Measurements from ENCODE around the gene OR52I2. TPM values are rescaled to one million over a fixed set of nuclear protein-coding genes. Genes with fewer than 3 reads are reported as not detected.

The OR52I2 gene
- total RNA-seq, 5 donors from 2014 or later (not counting 1 experiment from before 2014, with no cell fraction given): not detected

DNA sequence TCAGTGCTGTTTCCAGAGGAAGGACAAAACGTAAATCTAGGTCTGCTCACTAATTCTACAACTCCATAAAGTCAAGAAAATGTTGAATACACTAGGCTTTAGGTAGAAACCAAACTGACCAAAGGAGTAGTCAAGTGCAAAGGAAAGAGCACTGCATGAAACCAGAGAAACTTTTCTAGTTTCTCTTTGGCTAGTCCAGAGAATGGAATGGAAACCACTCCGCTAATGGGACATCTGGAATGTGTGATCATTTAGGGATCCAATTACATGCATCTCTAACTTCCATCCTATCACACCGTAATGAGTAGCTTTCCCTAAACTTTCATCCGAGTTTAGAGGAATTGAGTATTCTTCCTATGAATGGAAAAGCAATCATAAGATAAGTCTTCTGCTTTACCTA lies 34.1 kb upstream of the OR52I2 start:
- H3K4me3 ChIP-seq (ENCODE audit: control insufficient read depth in 1 of 2, extremely low read depth in 1 of 2, low read length in 1 of 2): no peak overlapping the region
- no peaks in the 10 kb centered on the region for H3K36me3 ChIP-seq (ENCODE audit: control insufficient read depth in 2 of 2, extremely low read depth in 1 of 2, insufficient read depth in 1 of 2, low read length in 1 of 2)
- H3K4me3 Mint-ChIP-seq: no peak overlapping the region
- H3K4me1 ChIP-seq (ENCODE audit: control insufficient read depth in 1 of 2, extremely low read depth in 1 of 2, insufficient read depth in 2 of 2, low read length in 2 of 2): no peaks in the 10 kb centered on the region
- no peak overlapping the region for H3K27ac Mint-ChIP-seq
- H3K36me3 Mint-ChIP-seq: no peaks in the 10 kb centered on the region
- DNase-seq (no peak), ATAC-seq (replicated peaks in 1 of 4) (no peak)
- H3K27me3 Mint-ChIP-seq: peaks cover 12 to 25% of the 10 kb centered on the region in 2 donors
- peaks cover 0 to 15% of the 10 kb centered on the region in 2 experiments for H3K27me3 ChIP-seq (replicated peaks in 1 of 2; ENCODE audit: control insufficient read depth in 2 of 2, extremely low read depth in 1 of 2, insufficient read depth in 2 of 2, low read length in 1 of 2)
- CTCF ChIA-PET: interaction anchor here in 1 of 2 donors (1.3 kb wide), 1 partner anchor 9 kb away, joined by 3 read pairs; no protein-coding TSS in a partner anchor
- WGBS (ENCODE audit: insufficient coverage): no CpG with 5 or more reads among the region's 4 CpGs
- H3K9me3 ChIP-seq: no peaks in the 10 kb centered on the region
- H3K9me3 Mint-ChIP-seq: no peaks in the 10 kb centered on the region
- POLR2A ChIA-PET: no interaction called here
- H3K4me1 Mint-ChIP-seq: no peaks in the 10 kb centered on the region
- no peak overlapping the region for H3K27ac ChIP-seq (ENCODE audit: low read length)

GRCh38 chr11:4551346-4551979 lies 30.1 kb upstream of the OR52I2 start:
- Mint-ChIP-seq H3K27me3 (peaks cover 17 to 35% of the 10 kb centered on the region in 2 donors), H3K36me3 (no peaks in the 10 kb centered on the region), H3K27ac (no peak overlapping the region), H3K4me3 (no peak overlapping the region), H3K9me3 (no peaks in the 10 kb centered on the region), H3K4me1 (no peaks in the 10 kb centered on the region)
- ATAC-seq (replicated peaks in 1 of 4) (no peak), DNase-seq (peak in 1 of 35 experiments; percentile 8)
- no peaks in the 10 kb centered on the region for H3K9me3 ChIP-seq
- H3K4me3 ChIP-seq (ENCODE audit: control insufficient read depth in 1 of 2, extremely low read depth in 1 of 2, low read length in 1 of 2): no peak overlapping the region
- ChIA-PET CTCF (interaction anchor here (0.5 to 0.7 kb wide), 2 partner anchors 24 to 364 kb away, joined by 3 to 4 read pairs; no protein-coding TSS in a partner anchor), POLR2A (no interaction called here)
- no peaks in the 10 kb centered on the region for H3K4me1 ChIP-seq (ENCODE audit: control insufficient read depth in 1 of 2, extremely low read depth in 1 of 2, insufficient read depth in 2 of 2, low read length in 2 of 2)
- H3K27me3 ChIP-seq (replicated peaks in 1 of 2; ENCODE audit: control insufficient read depth in 2 of 2, extremely low read depth in 1 of 2, insufficient read depth in 2 of 2, low read length in 1 of 2): peaks cover 0 to 15% of the 10 kb centered on the region in 2 experiments
- H3K36me3 ChIP-seq (ENCODE audit: control insufficient read depth in 2 of 2, extremely low read depth in 1 of 2, insufficient read depth in 1 of 2, low read length in 1 of 2): no peaks in the 10 kb centered on the region
- 79% methylated on average over 4 of the region's 8 CpGs for WGBS (ENCODE audit: insufficient coverage)
- H3K27ac ChIP-seq (ENCODE audit: low read length): no peak overlapping the region

DNA sequence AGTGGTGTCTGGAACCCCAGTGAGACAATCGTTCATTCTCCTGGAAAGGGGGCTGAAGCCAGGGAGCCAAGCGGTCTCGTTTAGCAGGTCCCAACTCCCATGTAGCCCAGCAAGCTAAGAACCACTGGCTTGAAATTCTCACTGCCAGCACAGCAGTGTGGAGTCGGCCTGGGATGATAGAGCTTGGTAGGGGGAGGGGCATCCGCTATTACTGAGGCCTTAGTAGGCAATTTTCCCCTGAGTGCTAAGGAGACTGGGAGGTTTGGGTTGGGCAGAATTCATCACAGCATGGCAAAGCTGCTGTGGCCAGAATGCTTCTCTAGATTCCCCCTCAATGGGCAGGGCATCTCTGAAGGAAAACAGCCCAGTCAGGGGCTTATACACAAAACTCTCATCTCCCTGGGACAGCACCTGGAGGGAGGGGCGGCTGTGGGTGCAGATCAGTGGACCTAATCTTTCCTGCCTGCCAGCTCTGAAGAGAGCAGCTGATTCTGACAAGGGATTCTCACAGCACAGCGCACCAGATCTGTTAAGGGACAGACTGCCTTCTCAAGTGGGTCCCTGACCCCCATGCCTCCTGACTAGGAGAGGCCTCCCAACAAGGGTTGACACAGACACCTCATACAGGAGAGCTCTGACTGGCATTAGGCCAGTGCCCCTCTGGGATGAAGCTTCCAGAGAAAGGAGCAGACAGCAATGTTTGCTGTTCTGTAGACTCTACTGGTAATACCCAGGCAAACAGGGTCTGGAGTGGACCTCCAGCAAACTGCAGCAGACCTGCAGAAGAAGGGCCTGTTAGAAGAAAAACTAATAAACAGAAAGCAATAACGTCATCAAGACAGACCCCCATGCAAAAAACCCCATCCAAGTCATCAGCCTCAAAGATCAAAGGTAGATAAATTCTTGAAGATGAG lies 21.8 kb upstream of the OR52I2 start:
- no peak for ATAC-seq (replicated peaks in 1 of 4)
- H3K27me3 Mint-ChIP-seq: peaks cover 15 to 20% of the 10 kb centered on the region in 2 donors

DNA sequence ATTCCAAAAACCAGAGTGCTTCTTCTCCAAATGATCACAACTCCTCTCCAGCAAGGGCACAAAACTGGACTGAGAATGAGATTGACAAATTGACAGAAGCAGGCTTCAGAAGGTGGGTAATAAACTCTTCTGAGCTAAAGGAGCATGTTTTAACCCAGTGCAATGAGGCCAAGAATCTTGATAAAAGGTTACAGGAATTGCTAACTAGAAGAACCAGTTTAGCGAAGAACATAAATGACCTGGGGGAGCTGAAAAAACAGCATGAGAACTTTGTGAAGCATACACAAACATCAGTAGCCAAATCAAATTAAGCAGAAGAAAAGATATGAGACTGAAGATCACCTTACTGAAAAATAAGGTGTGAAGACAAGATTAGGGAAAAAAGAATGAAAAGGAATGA lies 21.1 kb upstream of the OR52I2 start:
- Mint-ChIP-seq H3K4me1 (no peaks in the 10 kb centered on the region), H3K36me3 (no peaks in the 10 kb centered on the region), H3K27me3 (peaks cover 15 to 24% of the 10 kb centered on the region in 2 donors), H3K4me3 (no peak overlapping the region), H3K27ac (no peak overlapping the region), H3K9me3 (peaks cover 4 to 9% (median 9%) of the 10 kb centered on the region in 3 donors)
- ATAC-seq (replicated peaks in 1 of 4) (no peak), DNase-seq (no peak)
- no CpG with 5 or more reads among the region's 1 CpG for WGBS (ENCODE audit: insufficient coverage)
- H3K4me1 ChIP-seq (ENCODE audit: control insufficient read depth in 1 of 2, extremely low read depth in 1 of 2, insufficient read depth in 2 of 2, low read length in 2 of 2): no peaks in the 10 kb centered on the region
- no peak overlapping the region for H3K27ac ChIP-seq (ENCODE audit: low read length)
- H3K36me3 ChIP-seq (ENCODE audit: control insufficient read depth in 2 of 2, extremely low read depth in 1 of 2, insufficient read depth in 1 of 2, low read length in 1 of 2): no peaks in the 10 kb centered on the region
- CTCF ChIA-PET: no interaction called here
- no peaks in the 10 kb centered on the region for H3K9me3 ChIP-seq
- H3K4me3 ChIP-seq (ENCODE audit: control insufficient read depth in 1 of 2, extremely low read depth in 1 of 2, low read length in 1 of 2): no peak overlapping the region
- POLR2A ChIA-PET: no interaction called here
- peaks cover 0 to 12% of the 10 kb centered on the region in 2 experiments for H3K27me3 ChIP-seq (replicated peaks in 1 of 2; ENCODE audit: control insufficient read depth in 2 of 2, extremely low read depth in 1 of 2, insufficient read depth in 2 of 2, low read length in 1 of 2)

More for the DNA sequence above, 21.8 kb upstream of the OR52I2 start:
- POLR2A ChIA-PET: no interaction called here
- no peaks in the 10 kb centered on the region for H3K36me3 Mint-ChIP-seq
- no peak overlapping the region for H3K27ac Mint-ChIP-seq
- 74% methylated on average over 4 of the region's 8 CpGs for WGBS (ENCODE audit: insufficient coverage)
- H3K4me1 ChIP-seq (ENCODE audit: control insufficient read depth in 1 of 2, extremely low read depth in 1 of 2, insufficient read depth in 2 of 2, low read length in 2 of 2): no peaks in the 10 kb centered on the region
- H3K36me3 ChIP-seq (ENCODE audit: control insufficient read depth in 2 of 2, extremely low read depth in 1 of 2, insufficient read depth in 1 of 2, low read length in 1 of 2): no peaks in the 10 kb centered on the region
- peaks cover 4 to 9% (median 9%) of the 10 kb centered on the region in 3 donors for H3K9me3 Mint-ChIP-seq
- H3K4me3 Mint-ChIP-seq: no peak overlapping the region
- no peaks in the 10 kb centered on the region for H3K9me3 ChIP-seq
- H3K27ac ChIP-seq (ENCODE audit: low read length): no peak overlapping the region
- H3K27me3 ChIP-seq (replicated peaks in 1 of 2; ENCODE audit: control insufficient read depth in 2 of 2, extremely low read depth in 1 of 2, insufficient read depth in 2 of 2, low read length in 1 of 2): peaks cover 0 to 12% of the 10 kb centered on the region in 2 experiments
- DNase-seq: no peak
- CTCF ChIA-PET: no interaction called here
- no peaks in the 10 kb centered on the region for H3K4me1 Mint-ChIP-seq
- no peak overlapping the region for H3K4me3 ChIP-seq (ENCODE audit: control insufficient read depth in 1 of 2, extremely low read depth in 1 of 2, low read length in 1 of 2)

DNA sequence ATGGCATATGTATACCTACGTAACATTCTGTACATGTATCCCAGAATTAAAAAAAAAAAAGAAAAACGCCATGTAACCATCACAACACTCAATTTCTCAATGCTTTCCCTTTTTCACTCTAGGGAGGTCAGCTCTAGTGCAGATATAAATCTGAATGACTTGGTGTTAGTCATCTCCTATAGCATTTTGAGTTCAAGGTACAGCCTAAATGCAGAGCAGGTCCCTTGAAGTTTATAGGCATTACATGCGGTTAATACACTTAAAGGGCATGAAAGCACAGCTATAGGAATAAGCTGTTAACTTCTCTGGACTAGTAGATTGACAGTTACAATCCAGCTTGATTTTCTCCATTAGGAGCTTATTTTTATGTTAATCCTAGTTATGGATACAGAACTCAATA lies 16.2 kb upstream of the OR52I2 start:
- no peak overlapping the region for H3K27ac Mint-ChIP-seq
- DNase-seq: no peak
- H3K9me3 Mint-ChIP-seq: peaks cover 4 to 9% (median 9%) of the 10 kb centered on the region in 3 donors
- Histone ChIP-seq H3K4me1 (ENCODE audit: control insufficient read depth in 1 of 2, extremely low read depth in 1 of 2, insufficient read depth in 2 of 2, low read length in 2 of 2) (no peaks in the 10 kb centered on the region), H3K27ac (ENCODE audit: low read length) (no peak overlapping the region), H3K36me3 (ENCODE audit: control insufficient read depth in 2 of 2, extremely low read depth in 1 of 2, insufficient read depth in 1 of 2, low read length in 1 of 2) (no peaks in the 10 kb centered on the region), H3K9me3 (no peaks in the 10 kb centered on the region), H3K27me3 (replicated peaks in 1 of 2; ENCODE audit: control insufficient read depth in 2 of 2, extremely low read depth in 1 of 2, insufficient read depth in 2 of 2, low read length in 1 of 2) (peaks cover 0 to 3% of the 10 kb centered on the region in 2 experiments), H3K4me3 (ENCODE audit: control insufficient read depth in 1 of 2, extremely low read depth in 1 of 2, low read length in 1 of 2) (no peak overlapping the region)
- no peaks in the 10 kb centered on the region for H3K36me3 Mint-ChIP-seq
- CTCF ChIA-PET: no interaction called here
- no peak for ATAC-seq (replicated peaks in 1 of 4)
- no peaks in the 10 kb centered on the region for H3K4me1 Mint-ChIP-seq
- no peak overlapping the region for H3K4me3 Mint-ChIP-seq
- POLR2A ChIA-PET: no interaction called here
- WGBS (ENCODE audit: insufficient coverage): no CpG with 5 or more reads among the region's 3 CpGs
- H3K27me3 Mint-ChIP-seq: peaks cover 6 to 21% of the 10 kb centered on the region in 2 donors

DNA sequence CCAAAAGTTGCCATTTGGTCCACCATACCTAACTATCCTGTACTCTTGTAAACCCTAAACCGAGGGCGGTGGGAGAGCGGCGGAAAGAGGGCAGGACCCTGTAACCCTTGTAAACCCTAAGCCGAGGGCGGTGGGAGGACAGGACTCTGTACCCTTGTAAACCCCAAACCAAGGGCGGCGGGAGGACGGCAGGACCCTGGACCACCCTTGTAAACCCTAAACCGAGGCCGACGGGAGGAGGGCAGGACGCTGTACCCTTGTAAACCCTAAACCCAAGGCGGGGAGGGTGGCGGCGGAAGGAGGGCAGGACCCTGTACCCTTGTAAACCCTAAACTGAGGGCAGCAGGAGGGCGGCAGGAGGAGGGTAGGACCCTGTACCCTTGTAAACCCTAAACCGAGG lies 12.5 kb upstream of the OR52I2 start:
- WGBS (ENCODE audit: insufficient coverage): 70% methylated on average over 5 of the region's 18 CpGs
- peaks cover 6 to 12% of the 10 kb centered on the region in 2 donors for H3K27me3 Mint-ChIP-seq

More for the DNA sequence above, 12.5 kb upstream of the OR52I2 start:
- Histone ChIP-seq H3K9me3 (no peaks in the 10 kb centered on the region), H3K36me3 (ENCODE audit: control insufficient read depth in 2 of 2, extremely low read depth in 1 of 2, insufficient read depth in 1 of 2, low read length in 1 of 2) (no peaks in the 10 kb centered on the region), H3K4me3 (ENCODE audit: control insufficient read depth in 1 of 2, extremely low read depth in 1 of 2, low read length in 1 of 2) (no peak overlapping the region), H3K27me3 (replicated peaks in 1 of 2; ENCODE audit: control insufficient read depth in 2 of 2, extremely low read depth in 1 of 2, insufficient read depth in 2 of 2, low read length in 1 of 2) (peaks cover 0 to 3% of the 10 kb centered on the region in 2 experiments), H3K4me1 (ENCODE audit: control insufficient read depth in 1 of 2, extremely low read depth in 1 of 2, insufficient read depth in 2 of 2, low read length in 2 of 2) (no peaks in the 10 kb centered on the region), H3K27ac (ENCODE audit: low read length) (no peak overlapping the region)
- Mint-ChIP-seq H3K4me1 (no peaks in the 10 kb centered on the region), H3K9me3 (peaks cover under 1 to 6% (median 2%) of the 10 kb centered on the region in 3 donors), H3K4me3 (no peak overlapping the region), H3K27ac (no peak overlapping the region), H3K36me3 (no peaks in the 10 kb centered on the region)
- DNase-seq: no peak
- ATAC-seq (replicated peaks in 1 of 4): no peak
- ChIA-PET POLR2A (no interaction called here), CTCF (no interaction called here)

Measured in T-cell (primary cell).